CD4-positive, alpha-beta T cell treated with Interleukin-21 for 1 hour (primary cell): Measurements from ENCODE around the gene PCDHGA2.

Source experiments
- DNase-seq: peaks from one replicate; pipeline ENCODE4 v3.0.0-alpha.2; 2020

The PCDHGA2 gene

DNA sequence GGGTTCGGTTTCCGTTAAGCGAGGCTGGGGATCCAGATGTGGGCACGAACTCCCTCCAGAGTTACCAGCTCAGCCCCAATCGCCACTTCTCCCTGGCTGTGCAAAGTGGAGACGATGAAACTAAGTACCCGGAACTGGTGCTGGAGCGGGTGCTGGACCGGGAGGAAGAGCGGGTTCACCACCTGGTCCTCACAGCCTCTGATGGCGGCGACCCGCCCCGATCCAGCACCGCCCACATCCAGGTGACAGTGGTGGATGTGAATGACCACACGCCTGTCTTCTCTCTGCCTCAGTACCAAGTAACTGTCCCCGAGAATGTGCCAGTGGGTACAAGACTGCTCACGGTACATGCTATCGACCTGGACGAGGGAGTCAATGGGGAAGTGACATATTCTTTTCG lies 44.8 kb downstream of the PCDHGA2 start:
- DNase-seq: no peak

DNA sequence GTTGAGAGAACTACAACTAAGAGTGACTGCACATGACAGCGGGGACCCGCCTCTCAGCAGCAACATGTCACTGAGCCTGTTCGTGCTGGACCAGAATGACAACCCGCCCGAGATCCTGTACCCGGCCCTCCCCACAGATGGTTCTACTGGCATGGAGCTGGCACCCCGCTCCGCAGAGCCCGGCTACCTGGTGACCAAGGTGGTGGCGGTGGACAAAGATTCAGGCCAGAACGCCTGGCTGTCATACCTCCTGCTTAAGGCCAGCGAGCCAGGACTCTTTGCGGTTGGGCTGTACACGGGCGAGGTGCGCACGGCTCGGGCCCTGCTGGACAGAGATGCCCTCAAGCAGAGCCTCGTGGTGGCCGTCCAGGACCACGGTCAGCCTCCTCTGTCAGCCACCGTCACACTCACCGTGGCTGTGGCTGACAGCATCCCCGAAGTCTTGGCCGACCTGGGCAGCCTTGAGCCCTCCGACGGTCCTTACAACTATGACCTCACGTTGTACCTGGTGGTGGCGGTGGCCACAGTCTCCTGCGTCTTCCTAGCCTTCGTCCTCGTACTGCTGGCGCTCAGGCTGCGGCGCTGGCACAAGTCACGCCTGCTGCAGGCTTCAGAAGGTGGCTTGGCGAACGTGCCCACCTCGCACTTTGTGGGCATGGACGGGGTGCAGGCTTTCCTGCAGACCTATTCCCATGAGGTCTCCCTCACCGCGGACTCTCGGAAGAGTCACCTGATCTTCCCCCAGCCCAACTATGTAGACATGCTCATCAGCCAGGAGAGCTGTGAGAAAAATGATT lies 46.1 kb downstream of the PCDHGA2 start:
- no peak for DNase-seq

DNA sequence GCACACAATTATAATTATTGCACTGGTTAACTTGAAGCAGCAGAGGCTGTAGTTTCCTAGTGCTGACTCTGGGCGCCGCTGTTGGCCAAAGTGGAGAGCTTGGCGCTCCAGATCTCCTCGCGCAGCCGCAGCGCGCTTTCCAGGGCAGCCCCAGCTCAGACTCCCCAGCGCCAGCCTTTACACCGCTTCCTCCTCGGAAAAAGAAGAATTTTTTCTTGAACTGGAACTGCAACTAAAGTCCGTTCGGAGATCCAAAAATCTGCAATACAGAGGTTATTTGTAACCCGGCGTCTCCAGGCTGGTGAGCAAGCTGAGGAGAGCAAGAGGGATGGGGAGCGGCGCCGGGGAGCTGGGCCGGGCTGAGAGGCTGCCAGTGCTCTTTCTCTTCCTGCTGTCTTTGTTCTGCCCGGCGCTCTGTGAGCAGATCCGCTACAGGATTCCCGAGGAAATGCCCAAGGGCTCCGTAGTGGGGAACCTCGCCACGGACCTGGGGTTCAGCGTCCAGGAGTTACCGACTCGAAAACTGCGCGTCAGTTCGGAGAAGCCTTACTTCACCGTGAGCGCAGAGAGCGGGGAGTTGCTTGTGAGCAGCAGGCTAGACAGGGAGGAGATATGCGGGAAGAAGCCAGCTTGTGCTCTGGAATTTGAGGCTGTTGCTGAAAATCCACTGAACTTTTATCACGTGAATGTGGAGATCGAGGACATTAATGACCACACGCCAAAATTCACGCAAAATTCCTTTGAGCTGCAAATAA lies 49.2 kb downstream of the PCDHGA2 start, which contains the start of gene PCDHGB4:
TSS of gene PCDHGB4 (plus strand) at position 142 of the 755 bp plus-strand sequence. CDS start at position 329, 187 bp downstream.
- DNase-seq: peak; percentile 28

DNA sequence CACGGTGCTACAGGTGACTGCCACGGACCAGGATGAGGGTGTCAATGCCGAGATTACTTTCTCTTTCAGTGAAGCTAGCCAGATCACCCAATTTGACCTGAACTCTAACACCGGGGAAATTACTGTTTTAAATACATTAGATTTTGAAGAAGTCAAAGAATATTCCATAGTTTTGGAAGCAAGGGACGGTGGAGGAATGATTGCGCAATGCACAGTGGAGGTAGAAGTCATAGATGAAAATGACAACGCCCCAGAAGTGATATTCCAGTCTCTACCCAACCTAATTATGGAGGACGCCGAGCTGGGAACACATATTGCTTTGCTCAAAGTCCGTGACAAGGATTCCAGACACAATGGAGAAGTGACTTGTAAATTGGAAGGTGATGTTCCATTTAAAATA lies 50.1 kb downstream of the PCDHGA2 start:
- DNase-seq: no peak

DNA sequence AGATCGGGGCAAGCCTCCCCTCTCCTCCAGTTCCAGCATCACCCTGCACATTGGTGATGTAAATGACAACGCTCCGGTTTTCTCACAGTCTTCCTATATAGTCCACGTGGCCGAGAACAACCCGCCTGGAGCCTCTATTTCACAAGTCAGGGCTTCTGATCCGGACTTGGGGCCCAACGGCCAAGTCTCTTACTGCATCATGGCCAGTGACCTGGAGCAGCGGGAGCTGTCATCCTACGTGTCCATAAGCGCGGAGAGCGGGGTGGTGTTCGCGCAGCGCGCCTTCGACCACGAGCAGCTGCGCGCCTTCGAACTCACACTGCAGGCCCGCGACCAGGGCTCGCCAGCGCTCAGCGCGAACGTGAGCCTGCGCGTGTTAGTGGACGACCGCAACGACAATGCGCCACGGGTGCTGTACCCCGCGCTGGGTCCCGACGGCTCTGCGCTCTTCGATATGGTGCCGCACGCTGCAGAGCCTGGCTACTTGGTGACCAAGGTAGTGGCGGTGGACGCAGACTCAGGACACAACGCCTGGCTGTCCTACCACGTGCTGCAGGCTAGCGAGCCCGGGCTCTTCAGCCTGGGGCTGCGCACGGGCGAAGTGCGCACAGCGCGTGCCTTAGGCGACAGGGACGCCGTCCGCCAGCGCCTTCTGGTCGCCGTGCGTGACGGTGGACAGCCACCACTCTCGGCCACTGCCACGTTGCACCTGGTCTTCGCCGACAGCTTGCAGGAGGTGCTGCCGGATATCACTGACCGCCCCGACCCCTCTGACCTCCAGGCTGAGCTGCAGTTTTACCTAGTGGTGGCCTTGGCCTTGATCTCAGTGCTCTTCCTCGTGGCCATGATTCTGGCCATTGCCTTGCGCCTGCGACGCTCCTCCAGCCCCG lies 50.8 kb downstream of the PCDHGA2 start:
- no peak for DNase-seq

DNA sequence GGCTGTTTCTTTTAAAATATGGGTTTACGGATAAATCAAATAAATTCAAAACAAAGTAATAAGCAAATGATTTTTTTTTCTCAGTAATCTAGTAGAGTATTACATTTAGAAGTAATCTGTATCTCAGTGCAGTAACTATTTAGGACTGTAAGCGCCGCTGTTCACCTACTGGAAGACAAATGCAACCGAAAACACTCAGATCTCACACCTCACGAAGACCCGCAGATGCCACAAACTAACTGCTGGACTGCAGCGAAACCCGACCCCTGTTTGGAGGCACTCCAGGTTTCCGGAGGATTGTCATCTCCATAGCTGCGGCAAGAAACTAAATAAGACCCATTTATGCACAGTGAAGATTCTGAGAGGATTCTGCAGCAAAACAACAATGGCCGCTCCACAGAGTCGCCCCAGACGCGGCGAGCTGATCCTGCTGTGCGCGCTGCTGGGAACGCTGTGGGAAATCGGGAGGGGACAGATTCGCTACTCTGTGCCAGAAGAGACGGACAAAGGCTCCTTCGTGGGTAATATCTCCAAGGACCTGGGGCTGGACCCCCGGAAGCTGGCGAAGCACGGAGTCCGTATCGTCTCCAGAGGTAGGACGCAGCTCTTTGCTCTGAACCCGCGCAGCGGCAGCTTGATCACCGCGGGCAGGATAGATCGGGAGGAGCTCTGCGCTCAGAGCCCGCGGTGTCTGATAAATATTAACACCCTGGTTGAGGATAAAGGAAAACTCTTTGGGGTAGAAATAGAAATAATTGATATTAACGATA lies 54.1 kb downstream of the PCDHGA2 start, which contains the start of gene PCDHGA8:
TSS of gene PCDHGA8 (plus strand) at position 205 of the 770 bp plus-strand sequence. CDS start at position 386, 181 bp downstream.
- DNase-seq: no peak
